Thoracic aorta (tissue), 2 donors: ENCODE measurements around the gene NPVF. TPM values are rescaled to one million over a fixed set of nuclear protein-coding genes. Genes with fewer than 3 reads are reported as not detected.
A peak's percentile ranks its signal among the peaks of the same experiment; 100 is the strongest.

Experiments used
- ATAC-seq: fragments of 150-250 bp; one replicate; pipeline ENCODE4 v1.8.0; 2017; ENCODE audit warnings: low read depth; ENCODE audit not compliant: insufficient number of reproducible peaks, low FRiP score
- DNase-seq: peaks from one replicate; pipeline ENCODE4 v3.0.0-alpha.2; 2020; ENCODE audit warnings: low spot score
- H3K27ac ChIP-seq, 2 donors: fragments of 200-600 bp; sonication (generic); 1 replicate in 1 of 2; 2 replicates in 1 of 2; pipeline ENCODE4 v1.5.1; 2016; ENCODE audit warnings: mild to moderate bottlenecking in 2 of 2, moderate library complexity in 2 of 2
- H3K27me3 ChIP-seq: fragments of 200-600 bp; sonication (generic); replicated peaks from 2 replicates; pipeline ENCODE4 v1.6.0; 2016; ENCODE audit warnings: mild to moderate bottlenecking; ENCODE audit not compliant: insufficient read depth
- H3K36me3 ChIP-seq: fragments of 200-600 bp; sonication (generic); one replicate; pipeline ENCODE4 v1.5.1; 2016
- H3K4me1 ChIP-seq, 2 donors: fragments of 200-600 bp; sonication (generic); 1 replicate in 1 of 2; 2 replicates in 1 of 2; pipeline versions ENCODE4 v1.5.1 to v1.6.0; 2016; ENCODE audit warnings: low read depth in 2 of 2, mild to moderate bottlenecking in 1 of 2; ENCODE audit not compliant: control insufficient read depth in 1 of 2
- H3K4me3 ChIP-seq: fragments of 200-600 bp; sonication (generic); 2 replicates; pipeline ENCODE4 v1.5.1; 2016; ENCODE audit warnings: mild to moderate bottlenecking
- H3K9me3 ChIP-seq: fragments of 200-600 bp; sonication (generic); 2 replicates; pipeline ENCODE4 v1.5.1; 2016
- CTCF ChIP-seq: fragments of 200-600 bp; sonication (generic); IDR thresholded peaks from one replicate; pipeline ENCODE4 v1.5.1; 2019; ENCODE audit warnings: antibody characterized with exemption
- total RNA-seq, 2 donors: library from RNA; depleted of rRNA; stranded (reverse); fragments of >200 nt; gene quantifications; one replicate each; pipeline versions ENCODE4 v1.1.0 to v1.2.3, GENCODE V29; 2016

Gene NPVF
- total RNA-seq, 2 donors from 2014 or later, result not detected

DNA sequence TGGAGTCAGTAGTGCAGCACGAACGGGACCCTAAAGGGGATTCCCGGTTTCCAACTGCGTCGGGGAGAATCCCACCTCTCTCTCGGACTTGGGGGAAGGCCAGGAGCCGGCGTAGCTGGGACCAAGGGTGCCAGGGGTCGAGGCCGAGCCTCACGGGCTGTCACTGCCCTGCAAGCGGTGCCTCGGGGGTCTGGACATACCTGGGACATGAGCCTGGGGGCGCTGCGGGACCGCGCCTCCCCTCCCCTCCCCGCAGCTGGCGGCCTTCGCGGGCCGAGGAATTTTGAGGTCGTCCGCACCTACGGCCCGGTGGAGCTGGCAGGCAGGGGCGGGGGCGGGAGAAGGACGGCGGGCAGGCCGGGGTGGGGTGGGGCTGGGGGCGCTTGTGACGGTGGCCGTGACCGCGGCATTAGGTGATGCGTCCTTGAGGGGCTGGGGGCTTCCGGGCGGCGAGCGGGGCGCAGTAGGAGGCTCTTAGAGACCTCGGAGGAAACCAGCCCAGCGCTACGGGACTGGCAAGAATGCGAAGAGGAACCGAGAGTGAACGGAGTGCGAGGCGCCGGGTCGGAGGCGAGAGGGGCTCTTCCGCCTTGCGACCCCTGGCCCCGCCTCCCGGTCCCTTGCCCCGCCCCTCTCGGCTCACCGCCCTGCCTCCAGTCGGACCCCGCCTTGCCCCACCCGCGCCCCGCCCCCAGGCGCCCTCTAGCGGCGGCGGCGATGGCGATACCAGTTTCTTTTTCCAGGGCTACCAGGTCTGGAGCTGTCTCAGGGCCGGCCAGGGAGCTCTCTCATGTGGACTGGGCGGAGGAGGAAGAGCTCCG is 48.3 kb downstream of the NPVF start:
- Histone ChIP-seq H3K27ac (peak overlapping the region; percentile 74 to 83), H3K27me3 (no peaks in the 10 kb centered on the region), H3K36me3 (no peaks in the 10 kb centered on the region), H3K4me1 (peaks cover 0 to 8% of the 10 kb centered on the region in 2 donors), H3K4me3 (peak overlapping the region; percentile 84), H3K9me3 (no peaks in the 10 kb centered on the region)
- peak; percentile 93 for TF ChIP-seq CTCF
- peak; percentile 96 for ATAC-seq
- peak; percentile 70 for DNase-seq

- Histone ChIP-seq H3K4me3 (peak overlapping the region; percentile 84), H3K27ac (peak overlapping the region; percentile 74 to 83), H3K27me3 (no peaks in the 10 kb centered on the region), H3K9me3 (no peaks in the 10 kb centered on the region), H3K4me1 (peaks cover 0 to 8% of the 10 kb centered on the region in 2 donors), H3K36me3 (no peaks in the 10 kb centered on the region)
- ATAC-seq (no peak), DNase-seq (no peak)
- no peak for TF ChIP-seq CTCF
These were observed 49.0 kb downstream of the NPVF start for GRCh38 chr7:25179325-25179724.

Other genes starting within 250 kb of the NPVF start
- 1 to 10 TPM; 5.5 to 7.9 TPM for gene OSBPL3, start 248.3 kb downstream of the NPVF start, total RNA-seq
- 10 to 100 TPM; 16.8 to 29.7 TPM for gene CYCS, start 103.2 kb downstream of the NPVF start, total RNA-seq